GM12878 (cell line): ENCODE measurements around the gene TCERG1. TPM values are rescaled to one million over a fixed set of nuclear protein-coding genes. Genes with fewer than 3 reads are reported as not detected.

ENCODE experiments used
- BMI1 ChIP-seq: fragments of 450-650 bp; IDR thresholded peaks from 2 replicates; pipeline ENCODE4 v1.6.1; 2016; ENCODE audit warnings: mild to moderate bottlenecking, moderate library complexity, borderline replicate concordance
- CHD1 ChIP-seq: IDR thresholded peaks from 2 replicates; pipeline ENCODE4 v1.6.1; 2012; ENCODE audit warnings: low read depth, low read length, improper control_type of control experiment
- CREB1 ChIP-seq: IDR thresholded peaks from 2 replicates; pipeline ENCODE4 v1.6.1; 2012; ENCODE audit warnings: low read depth, mild to moderate bottlenecking, inconsistent platforms
- EGR1 ChIP-seq, 2 experiments: IDR thresholded peaks; 1 replicate in 1 of 2; 2 replicates in 1 of 2; pipeline ENCODE4 v1.6.1; 2011 to 2012; ENCODE audit warnings: low read depth in 2 of 2, low read length in 2 of 2, borderline replicate concordance in 1 of 2, mild to moderate bottlenecking in 1 of 2, moderate library complexity in 1 of 2
- ESRRA ChIP-seq: IDR thresholded peaks from 2 replicates; pipeline ENCODE4 v1.6.1; 2012; ENCODE audit warnings: mild to moderate bottlenecking, low read length, improper control_type of control experiment
- FOXK2 ChIP-seq: fragments of 450-650 bp; IDR thresholded peaks from 2 replicates; pipeline ENCODE4 v1.6.1; 2017; ENCODE audit warnings: mild to moderate bottlenecking, moderate library complexity
- GABPA ChIP-seq: IDR thresholded peaks from 2 replicates; pipeline ENCODE4 v1.6.1; 2014; ENCODE audit warnings: antibody characterized with exemption, low read depth, mild to moderate bottlenecking, inconsistent platforms
- GATAD2B ChIP-seq: fragments of 450-650 bp; conservative IDR thresholded peaks from 2 replicates; pipeline ENCODE4 v1.6.1; 2017; ENCODE audit warnings: low read depth, mild to moderate bottlenecking, moderate library complexity
- IRF5 ChIP-seq: fragments of 450-650 bp; IDR thresholded peaks from 2 replicates; pipeline ENCODE4 v1.6.1; 2017; ENCODE audit warnings: borderline replicate concordance
- MEF2B ChIP-seq: fragments of 450-650 bp; IDR thresholded peaks from 2 replicates; pipeline ENCODE4 v1.6.1; 2018; ENCODE audit warnings: mild to moderate bottlenecking, moderate library complexity; ENCODE audit not compliant: partially characterized antibody, poor library complexity, severe bottlenecking
- MYC ChIP-seq: IDR thresholded peaks from 2 replicates; pipeline ENCODE4 v1.6.1; 2011; ENCODE audit warnings: mild to moderate bottlenecking, low read length, moderate library complexity, inconsistent platforms; ENCODE audit not compliant: insufficient read depth, insufficient replicate concordance, insufficient read length, severe bottlenecking
- PBX3 ChIP-seq: IDR thresholded peaks from 2 replicates; pipeline ENCODE4 v1.6.1; 2011; ENCODE audit warnings: mild to moderate bottlenecking, low read depth, low read length, moderate library complexity; ENCODE audit not compliant: insufficient replicate concordance
- POLR2AphosphoS2 ChIP-seq: IDR thresholded peaks from 2 replicates; pipeline ENCODE4 v1.6.1; 2011; ENCODE audit warnings: low read depth, mild to moderate bottlenecking, low read length, improper control_type of control experiment, moderate library complexity
- RBBP5 ChIP-seq: fragments of 200-600 bp; sonication (generic); conservative IDR thresholded peaks from 2 replicates; pipeline ENCODE4 v1.6.1; 2016
- RELB ChIP-seq: fragments of 450-650 bp; IDR thresholded peaks from 2 replicates; pipeline ENCODE4 v1.6.1; 2017; ENCODE audit warnings: low read depth, mild to moderate bottlenecking, moderate library complexity
- SIX5 ChIP-seq: IDR thresholded peaks from 2 replicates; pipeline ENCODE4 v1.6.1; 2011; ENCODE audit warnings: mild to moderate bottlenecking, low read depth, low read length, moderate library complexity; ENCODE audit not compliant: severe bottlenecking
- USF1 ChIP-seq: IDR thresholded peaks from 2 replicates; pipeline ENCODE4 v1.6.1; 2011; ENCODE audit warnings: borderline replicate concordance, low read depth, mild to moderate bottlenecking, moderate library complexity, mixed read lengths, low read length; ENCODE audit not compliant: insufficient read depth; ENCODE audit errors: extremely low read length
- ZNF217 ChIP-seq: fragments of 450-650 bp; IDR thresholded peaks from 2 replicates; pipeline ENCODE4 v1.6.1; 2017; ENCODE audit warnings: antibody characterized with exemption, mild to moderate bottlenecking
- ZNF24 ChIP-seq: fragments of 450-650 bp; IDR thresholded peaks from 2 replicates; pipeline ENCODE4 v1.6.1; 2017; ENCODE audit warnings: antibody characterized with exemption, mild to moderate bottlenecking
- ZNF622 ChIP-seq: fragments of 450-650 bp; IDR thresholded peaks from 2 replicates; pipeline ENCODE4 v1.6.1; 2017; ENCODE audit warnings: mild to moderate bottlenecking, inconsistent platforms
- polyA plus RNA-seq, 11 experiments: library from polyadenylated mRNA; depleted of rRNA in 4 of 11; unstranded in 6 of 11; stranded (reverse) in 5 of 11; fragments of >200 nt; fragmentation: Nextera tagmentation in 4 of 11; fragmentation: Illumina TruSeq in 1 of 11; extraction: Ambion mirVana in 4 of 11; extraction: Trizol in 1 of 11; gene quantifications; 1 replicate in 1 of 11; 2 replicates in 10 of 11; pipeline versions ENCODE4 v1.2.1 to v1.2.3, GENCODE V29; 2011 to 2016; ENCODE audit warnings: inconsistent platforms in 2 of 11, missing spikeins in 2 of 11, low read depth in 1 of 11
- total RNA-seq, 4 experiments: library from RNA; depleted of rRNA in 3 of 4; stranded (reverse); fragments of >200 nt in 3 of 4; fragmentation: Illumina TruSeq in 1 of 4; extraction: Trizol in 1 of 4; gene quantifications; 2 replicates each; pipeline versions ENCODE4 v1.2.1 to v1.2.3, GENCODE V29; 2013 to 2021
- TF ChIP-seq, protein P1 (sequence below): fragments of 450-650 bp; IDR thresholded peaks from 2 replicates; pipeline ENCODE4 v1.6.1; 2018; ENCODE audit warnings: borderline replicate concordance, mild to moderate bottlenecking; ENCODE audit not compliant: partially characterized antibody

TCERG1 gene
- total and polyA plus RNA-seq, 10 of the 15 experiments (the other 5 are each of a cell fraction or from before 2014, with no cell fraction given): 51.5 to 131 (median 91.6) TPM

DNA sequence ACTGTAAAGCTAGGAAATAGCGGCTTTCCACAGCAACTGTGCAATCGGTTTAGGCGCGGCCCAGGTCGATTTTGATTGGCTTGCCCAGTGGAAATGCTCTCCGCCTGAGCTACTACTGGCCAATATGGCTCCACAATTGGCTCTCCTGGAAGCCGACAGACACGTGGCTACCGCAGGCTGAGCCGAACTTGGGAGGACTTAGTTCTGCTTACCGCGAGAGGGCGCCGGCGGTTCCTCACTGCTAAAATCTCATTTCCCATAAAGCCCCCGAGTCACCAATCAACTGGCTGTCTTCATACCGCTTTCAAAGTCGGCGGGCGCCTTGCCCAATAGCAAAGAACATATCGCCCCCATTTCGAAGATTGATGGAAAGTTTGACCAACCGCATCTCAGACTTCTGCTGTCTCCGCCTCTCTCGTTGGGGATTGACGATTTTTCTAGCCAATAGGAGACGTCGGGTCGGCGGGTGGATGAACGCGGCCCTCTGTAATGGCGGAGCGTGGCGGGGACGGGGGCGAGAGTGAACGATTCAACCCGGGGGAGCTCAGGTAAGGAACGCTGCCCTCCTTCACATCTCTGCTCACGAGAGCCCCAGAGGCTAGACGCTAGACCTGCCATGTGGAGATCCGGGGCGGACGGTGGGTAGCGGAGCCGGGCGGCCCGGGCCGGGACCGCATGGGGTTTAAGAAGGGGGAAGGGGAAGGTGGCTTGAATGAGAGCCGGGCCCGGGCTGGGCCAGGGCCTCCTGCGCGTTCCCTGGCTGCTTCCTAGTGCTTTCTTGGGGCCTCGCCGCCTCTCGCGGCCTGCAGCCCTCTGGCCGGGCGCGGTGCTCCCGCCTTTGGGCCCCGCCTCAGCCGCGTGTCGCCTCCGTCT lies at the start of gene TCERG1 (continued):
- peak; percentile 74; the same call in 1 of the 2 replicates for TF ChIP-seq CREB1
- no peak for TF ChIP-seq SIX5
- peak; percentile 53 for TF ChIP-seq GATAD2B
- peak; percentile 67 for TF ChIP-seq POLR2AphosphoS2
- TF ChIP-seq IRF5: no peak
- TF ChIP-seq ZNF622: no peak
- TF ChIP-seq, protein P1, sequence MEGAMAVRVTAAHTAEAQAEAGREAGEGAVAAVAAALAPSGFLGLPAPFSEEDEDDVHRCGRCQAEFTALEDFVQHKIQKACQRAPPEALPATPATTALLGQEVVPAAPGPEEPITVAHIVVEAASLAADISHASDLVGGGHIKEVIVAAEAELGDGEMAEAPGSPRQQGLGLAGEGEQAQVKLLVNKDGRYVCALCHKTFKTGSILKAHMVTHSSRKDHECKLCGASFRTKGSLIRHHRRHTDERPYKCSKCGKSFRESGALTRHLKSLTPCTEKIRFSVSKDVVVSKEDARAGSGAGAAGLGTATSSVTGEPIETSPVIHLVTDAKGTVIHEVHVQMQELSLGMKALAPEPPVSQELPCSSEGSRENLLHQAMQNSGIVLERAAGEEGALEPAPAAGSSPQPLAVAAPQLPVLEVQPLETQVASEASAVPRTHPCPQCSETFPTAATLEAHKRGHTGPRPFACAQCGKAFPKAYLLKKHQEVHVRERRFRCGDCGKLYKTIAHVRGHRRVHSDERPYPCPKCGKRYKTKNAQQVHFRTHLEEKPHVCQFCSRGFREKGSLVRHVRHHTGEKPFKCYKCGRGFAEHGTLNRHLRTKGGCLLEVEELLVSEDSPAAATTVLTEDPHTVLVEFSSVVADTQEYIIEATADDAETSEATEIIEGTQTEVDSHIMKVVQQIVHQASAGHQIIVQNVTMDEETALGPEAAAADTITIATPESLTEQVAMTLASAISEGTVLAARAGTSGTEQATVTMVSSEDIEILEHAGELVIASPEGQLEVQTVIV: peak; percentile 73
- 0 out of 2 replicates have a peak, but pooled peaks have one; percentile 68 for TF ChIP-seq ESRRA
- peak; percentile 65; the same call in 1 of the 2 replicates for TF ChIP-seq CHD1
- no peak for TF ChIP-seq FOXK2
- peak; percentile 54; the same call in 1 of the 2 replicates for TF ChIP-seq GABPA
- no peak for TF ChIP-seq ZNF24
- peak; percentile 77 for TF ChIP-seq MYC
- peak; percentile 99 for TF ChIP-seq PBX3
- TF ChIP-seq ZNF217: no peak
- peak; percentile 97 for TF ChIP-seq RELB
- TF ChIP-seq MEF2B: no peak
- TF ChIP-seq BMI1: no peak
- TF ChIP-seq RBBP5: no peak
- TF ChIP-seq USF1: peak; percentile 70
- TF ChIP-seq EGR1 (IDR thresholded peaks at IDR 0.05; ENCODE audit: borderline replicate concordance in 1 of 2, low read depth in 2 of 2, low read length in 2 of 2): peak in 1 of 2 experiments; percentile 46; a peak in 1 of 3 replicates
